PC-9 (cell line): Measurements from ENCODE around the gene HHATL. TPM values are rescaled to one million over a fixed set of nuclear protein-coding genes. Genes with fewer than 3 reads are reported as not detected.

ENCODE experiments used
- BruUV-seq: library from RNA; stranded (reverse); fragments of 400-500 nt; replicated peaks from 2 replicates; lab custom pipeline; 2021; lab: Mats Ljungman, UMichigan
- CTCF ChIA-PET: fragments of 300-600 bp; sonication (Branson Sonifier 250); formaldehyde crosslinking; loops from one replicate; lab custom pipeline; 2022; ENCODE audit warnings: antibody characterized with exemption; lab: Charles Lee
- POLR2A ChIA-PET: fragments of 300-600 bp; sonication (Branson Sonifier 250); formaldehyde crosslinking; loops from one replicate; lab custom pipeline; 2022; ENCODE audit warnings: antibody characterized with exemption; ENCODE audit not compliant: unreplicated experiment; lab: Charles Lee
- DNase-seq, 2 experiments: peaks; one replicate each; pipeline versions ENCODE4 v3.0.0 to v3.0.0-alpha.2; 2015 to 2022; ENCODE audit warnings: mixed read lengths in 1 of 2
- H2AFZ ChIP-seq: fragments of 200-600 bp; sonication (generic); 2 replicates; pipeline ENCODE4 v1.8.1; 2017; ENCODE audit warnings: antibody characterized with exemption
- H3F3A ChIP-seq: fragments of 200-600 bp; sonication (generic); 2 replicates; pipeline ENCODE4 v1.8.1; 2017; ENCODE audit warnings: antibody characterized with exemption, mild to moderate bottlenecking, low read depth; ENCODE audit not compliant: insufficient read depth
- H3K27ac ChIP-seq: fragments of 200-600 bp; sonication (generic); 2 replicates; pipeline ENCODE4 v1.6.1; 2016; ENCODE audit warnings: mixed run types
- H3K27me3 ChIP-seq: fragments of 200-600 bp; sonication (generic); 2 replicates; pipeline ENCODE4 v1.6.1; 2016; ENCODE audit warnings: low read depth, mixed run types; ENCODE audit not compliant: insufficient read depth
- H3K36me3 ChIP-seq: fragments of 200-600 bp; sonication (generic); 2 replicates; pipeline ENCODE4 v1.6.1; 2016; ENCODE audit warnings: low read depth, mixed run types
- H3K4me1 ChIP-seq: fragments of 200-600 bp; sonication (generic); replicated peaks from 2 replicates; pipeline ENCODE4 v1.6.1; 2016; ENCODE audit warnings: mixed run types; ENCODE audit not compliant: insufficient read depth
- H3K4me2 ChIP-seq: fragments of 200-600 bp; sonication (generic); 2 replicates; pipeline ENCODE4 v1.6.1; 2017; ENCODE audit warnings: mixed run types
- H3K4me3 ChIP-seq: fragments of 200-600 bp; sonication (generic); 2 replicates; pipeline ENCODE4 v1.6.1; 2016; ENCODE audit warnings: mixed run types
- H3K79me2 ChIP-seq: fragments of 200-600 bp; sonication (generic); 2 replicates; pipeline ENCODE4 v1.6.1; 2017; ENCODE audit warnings: low read depth, mixed run types
- H3K9me2 ChIP-seq: fragments of 200-600 bp; sonication (generic); 2 replicates; pipeline ENCODE4 v1.8.1; 2017; ENCODE audit warnings: mild to moderate bottlenecking; ENCODE audit not compliant: insufficient read depth
- H3K9me3 ChIP-seq: fragments of 200-600 bp; sonication (generic); 2 replicates; pipeline ENCODE4 v1.8.1; 2016; ENCODE audit warnings: low read depth; ENCODE audit not compliant: insufficient read depth
- H4K20me1 ChIP-seq: fragments of 200-600 bp; sonication (generic); 2 replicates; pipeline ENCODE4 v1.8.1; 2017; ENCODE audit not compliant: insufficient read depth
- EZH2 ChIP-seq: fragments of 200-600 bp; sonication (generic); IDR thresholded peaks from 2 replicates; pipeline ENCODE4 v1.8.0; 2017; ENCODE audit warnings: antibody characterized with exemption, low read depth
- intact Hi-C: fragments of 100-400 bp; cut with micrococcal nuclease; formaldehyde crosslinking; loops from one replicate; pipeline ENCODE4 v1.10.0; 2022; ENCODE audit not compliant: unreplicated experiment
- total RNA-seq: library from RNA; stranded (reverse); gene quantifications from 2 replicates; pipeline ENCODE4 v1.2.3, GENCODE V29; 2021
- TF ChIP-seq, protein P1 (sequence below): fragments of 200-600 bp; sonication (generic); conservative IDR thresholded peaks from 2 replicates; pipeline ENCODE4 v1.6.1; 2017; ENCODE audit warnings: mixed run types, antibody characterized with exemption, mild to moderate bottlenecking, moderate library complexity

Gene HHATL
- total RNA-seq, 1 experiment from 2014 or later = not detected

DNA sequence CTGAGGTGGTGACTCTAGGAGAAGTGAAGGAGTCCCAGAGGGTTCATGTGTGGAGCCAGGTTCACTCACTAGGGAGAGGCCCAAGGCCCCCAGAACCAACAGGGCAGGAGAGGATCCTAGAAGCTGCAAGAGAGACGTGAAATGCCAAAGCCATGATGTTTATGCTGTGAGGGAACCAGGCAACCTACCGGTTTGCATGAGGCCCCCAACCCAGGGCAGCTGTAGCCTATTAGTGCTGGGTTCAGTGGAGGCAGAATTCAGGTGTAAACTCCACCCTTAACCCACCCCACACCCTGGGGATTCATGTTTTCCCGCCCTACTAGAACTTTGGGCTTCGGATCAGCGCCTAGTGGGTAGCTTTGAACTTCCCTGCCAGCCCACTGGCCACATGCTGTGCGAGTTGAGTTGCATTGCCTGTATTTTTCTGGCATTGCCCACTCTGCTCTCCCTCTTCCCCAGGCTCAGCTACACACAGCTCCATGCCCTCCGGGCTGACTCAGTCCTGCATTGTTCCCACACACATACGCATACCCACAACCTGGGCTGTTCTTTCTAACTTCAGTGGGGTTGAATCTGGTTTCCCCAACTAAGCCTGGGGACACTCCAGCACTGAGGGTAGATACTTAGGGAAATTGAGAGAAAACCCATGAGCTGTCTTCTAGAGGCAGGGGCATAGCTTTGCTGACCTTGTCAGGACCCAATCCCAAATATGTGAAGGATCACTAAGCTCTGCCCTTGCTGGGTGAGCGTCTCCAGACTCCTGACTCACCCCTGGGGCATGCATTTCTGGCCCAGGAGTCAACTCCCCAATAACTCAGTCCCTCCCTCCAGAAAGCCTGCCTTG is 51.1 kb downstream of the HHATL start:
- peaks cover 33% of the 10 kb centered on the region for H3K4me1 ChIP-seq
- no peaks in the 10 kb centered on the region for H3K9me2 ChIP-seq
- POLR2A ChIA-PET = interaction anchor here (0.6 kb wide), 3 partner anchors 23 to 61 kb away, joined by 3 to 18 read pairs (median 5); partner anchors contain the start of gene SS18L2
- H3K9me3 ChIP-seq = no peaks in the 10 kb centered on the region
- no peak overlapping the region for H2AFZ ChIP-seq
- no peaks in the 10 kb centered on the region for H3K36me3 ChIP-seq
- no TSS peak for BruUV-seq
- no peaks in the 10 kb centered on the region for H3K27me3 ChIP-seq
- peaks cover 21% of the 10 kb centered on the region; the same call in 1 of the 2 replicates for H3F3A ChIP-seq
- intact Hi-C loops = loop anchor here (1.0 to 2.0 kb wide), 3 partner anchors 33 to 93 kb away; partner anchors contain the start of gene NKTR
- H3K79me2 ChIP-seq = no peaks in the 10 kb centered on the region
- no peak overlapping the region; the same call in 1 of the 2 replicates for H3K4me3 ChIP-seq
- peak; percentile 64 to 69 for DNase-seq
- no peaks in the 10 kb centered on the region for H4K20me1 ChIP-seq
- CTCF ChIA-PET = interaction anchor here (0.5 to 0.9 kb wide), 3 partner anchors 51 to 1919 kb away, joined by 3 to 17 read pairs (median 3); partner anchors contain the start of gene NKTR
- H3K4me2 ChIP-seq = peak overlapping the region; percentile 92
- peak overlapping the region; percentile 65 for H3K27ac ChIP-seq
- no peak for TF ChIP-seq EZH2
- TF ChIP-seq, protein P1, sequence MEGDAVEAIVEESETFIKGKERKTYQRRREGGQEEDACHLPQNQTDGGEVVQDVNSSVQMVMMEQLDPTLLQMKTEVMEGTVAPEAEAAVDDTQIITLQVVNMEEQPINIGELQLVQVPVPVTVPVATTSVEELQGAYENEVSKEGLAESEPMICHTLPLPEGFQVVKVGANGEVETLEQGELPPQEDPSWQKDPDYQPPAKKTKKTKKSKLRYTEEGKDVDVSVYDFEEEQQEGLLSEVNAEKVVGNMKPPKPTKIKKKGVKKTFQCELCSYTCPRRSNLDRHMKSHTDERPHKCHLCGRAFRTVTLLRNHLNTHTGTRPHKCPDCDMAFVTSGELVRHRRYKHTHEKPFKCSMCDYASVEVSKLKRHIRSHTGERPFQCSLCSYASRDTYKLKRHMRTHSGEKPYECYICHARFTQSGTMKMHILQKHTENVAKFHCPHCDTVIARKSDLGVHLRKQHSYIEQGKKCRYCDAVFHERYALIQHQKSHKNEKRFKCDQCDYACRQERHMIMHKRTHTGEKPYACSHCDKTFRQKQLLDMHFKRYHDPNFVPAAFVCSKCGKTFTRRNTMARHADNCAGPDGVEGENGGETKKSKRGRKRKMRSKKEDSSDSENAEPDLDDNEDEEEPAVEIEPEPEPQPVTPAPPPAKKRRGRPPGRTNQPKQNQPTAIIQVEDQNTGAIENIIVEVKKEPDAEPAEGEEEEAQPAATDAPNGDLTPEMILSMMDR = no peak

DNA sequence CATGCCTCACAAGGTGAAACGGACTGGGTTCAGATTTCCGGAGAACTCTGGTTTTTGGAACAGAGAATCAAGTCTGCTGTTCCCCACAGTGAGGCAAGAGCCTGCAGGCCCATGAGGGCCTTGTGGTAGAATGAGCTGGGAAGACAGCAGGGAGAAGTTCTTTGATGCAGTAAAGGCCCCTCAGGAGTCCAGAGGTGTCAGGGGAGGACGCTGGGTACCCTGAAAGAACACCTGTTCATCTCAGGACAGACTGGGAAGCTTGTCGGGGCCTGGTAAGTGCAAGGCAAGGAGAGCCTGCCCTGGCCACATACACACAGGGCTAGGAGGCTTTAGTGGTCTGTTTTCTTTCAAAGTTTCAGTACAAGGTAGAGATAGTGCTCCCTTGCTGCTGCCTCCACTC is 52.8 kb downstream of the HHATL start:
- Histone ChIP-seq H3F3A (peaks cover 21% of the 10 kb centered on the region; the same call in 1 of the 2 replicates), H3K36me3 (no peaks in the 10 kb centered on the region), H3K9me2 (no peaks in the 10 kb centered on the region), H2AFZ (no peak overlapping the region), H4K20me1 (no peaks in the 10 kb centered on the region), H3K27ac (no peak overlapping the region), H3K4me2 (no peak overlapping the region), H3K9me3 (no peaks in the 10 kb centered on the region), H3K79me2 (no peaks in the 10 kb centered on the region), H3K4me1 (peaks cover 33% of the 10 kb centered on the region), H3K27me3 (no peaks in the 10 kb centered on the region), H3K4me3 (no peak overlapping the region)
- ChIA-PET POLR2A (interaction anchor here (0.7 kb wide), 1 partner anchor 33 kb away, joined by 3 read pairs; no protein-coding TSS in a partner anchor), CTCF (no interaction called here)
- no TSS peak for BruUV-seq
- no peak for DNase-seq
- intact Hi-C loops = no loop called here
- TF ChIP-seq, protein P1 = no peak
- no peak for TF ChIP-seq EZH2

DNA sequence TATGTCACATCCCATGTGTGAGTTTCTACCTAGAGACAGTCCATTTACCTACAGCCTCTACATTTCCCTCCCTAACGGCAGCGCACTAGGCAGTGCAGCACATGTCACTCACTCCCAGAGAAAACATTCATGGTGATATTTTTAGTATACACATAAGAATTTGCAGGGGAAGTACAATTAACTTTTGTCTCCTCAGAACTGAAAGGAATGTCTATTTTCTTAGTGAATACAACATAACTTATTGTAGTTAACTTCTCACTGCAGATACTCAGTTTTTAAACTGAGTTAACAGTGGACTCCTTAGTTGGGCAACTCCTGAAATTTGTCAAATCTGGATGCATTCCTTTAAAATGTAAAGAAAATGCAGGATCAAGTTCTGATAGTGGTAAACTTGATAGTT is 53.6 kb downstream of the HHATL start:
- H3K4me2 ChIP-seq = no peak overlapping the region
- H3K27me3 ChIP-seq = no peaks in the 10 kb centered on the region
- BruUV-seq = no TSS peak
- H2AFZ ChIP-seq = no peak overlapping the region
- no peaks in the 10 kb centered on the region for H3K79me2 ChIP-seq
- intact Hi-C loops = no loop called here
- no peak overlapping the region for H3K4me3 ChIP-seq
- peaks cover 21% of the 10 kb centered on the region; the same call in 1 of the 2 replicates for H3F3A ChIP-seq
- CTCF ChIA-PET = no interaction called here
- H3K4me1 ChIP-seq = peaks cover 33% of the 10 kb centered on the region
- H3K9me2 ChIP-seq = no peaks in the 10 kb centered on the region
- POLR2A ChIA-PET = no interaction called here
- TF ChIP-seq EZH2 = no peak
- TF ChIP-seq, protein P1 = no peak
- no peaks in the 10 kb centered on the region for H3K9me3 ChIP-seq
- no peak for DNase-seq
- 0 out of 2 replicates have a peak, but pooled peaks cover under 1% of the 10 kb centered on the region for H3K36me3 ChIP-seq
- no peak overlapping the region for H3K27ac ChIP-seq
- no peaks in the 10 kb centered on the region for H4K20me1 ChIP-seq
